K562 (cell line): ENCODE results near the gene PRODH. TPM values are rescaled to one million over a fixed set of nuclear protein-coding genes. Genes with fewer than 3 reads are reported as not detected.

ENCODE experiments used
- ATAC-seq: fragments of 200-7000 bp; cut with Tn5 transposase; 3 replicates; pipeline ENCODE4 v1.9.1; 2020; ENCODE audit warnings: moderate library complexity
- BruUV-seq: library from RNA; stranded (reverse); fragments of 400-500 nt; replicated peaks from 2 replicates; lab custom pipeline; 2021; lab: Mats Ljungman, UMichigan
- CTCF ChIA-PET: fragments of 300-600 bp; formaldehyde crosslinking; extraction: SDS; loops from one replicate; lab custom pipeline; 2021; ENCODE audit warnings: low intra/inter-chr PET ratio; lab: Yijun Ruan, JAX
- POLR2A ChIA-PET: fragments of 300-600, 350-650 bp; sonication (Branson Sonifier 250); formaldehyde crosslinking; extraction: SDS; loops from one replicate; lab custom pipeline; 2021; ENCODE audit warnings: antibody characterized with exemption, inconsistent platforms; lab: Yijun Ruan, JAX
- DNase-seq, 4 experiments: peaks; one replicate each; pipeline versions ENCODE4 v3.0.0 to v3.0.0-alpha.2; 2011 to 2018; ENCODE audit warnings: low spot score in 3 of 4, mixed read lengths in 3 of 4; ENCODE audit errors: extremely low read depth in 1 of 4
- FAIRE-seq: peaks from 2 replicates; lab custom pipeline; 2011; peaks lifted over from hg19 to GRCh38; lab: Jason Lieb, UNC
- H2AFZ ChIP-seq: 2 replicates; pipeline ENCODE4 v1.6.0; 2011; ENCODE audit warnings: low read depth, low read length, control low read depth, inconsistent platforms
- H3K27ac ChIP-seq: fragments of 200-600 bp; 3 replicates; pipeline ENCODE4 v1.8.0; 2011; ENCODE audit warnings: low read depth, mild to moderate bottlenecking, control low read depth, inconsistent platforms, low read length, moderate library complexity, mixed read lengths; ENCODE audit errors: extremely low read depth
- H3K27me3 ChIP-seq, 2 experiments: fragments of 300-600 bp in 1 of 2; 2 replicates in 1 of 2; 3 replicates in 1 of 2; pipeline versions ENCODE4 v1.6.0 to v1.8.0; 2011; ENCODE audit warnings: inconsistent platforms in 2 of 2, low read length in 2 of 2, mild to moderate bottlenecking in 1 of 2, mixed read lengths in 1 of 2, moderate library complexity in 1 of 2; ENCODE audit not compliant: control insufficient read depth in 2 of 2, insufficient read depth in 2 of 2
- H3K36me3 ChIP-seq: fragments of 300-600 bp; 3 replicates; pipeline ENCODE4 v1.8.0; 2011; ENCODE audit warnings: mild to moderate bottlenecking, low read length, inconsistent platforms; ENCODE audit not compliant: control insufficient read depth, insufficient read depth
- H3K4me1 ChIP-seq, 2 experiments: fragments of 200-600 bp in 1 of 2; replicated peaks in 1 of 2; 2 replicates in 1 of 2; 3 replicates in 1 of 2; pipeline versions ENCODE4 v1.5.1 to v1.8.0; 2011; ENCODE audit warnings: inconsistent platforms in 2 of 2, low read length in 2 of 2, mild to moderate bottlenecking in 1 of 2, mixed read lengths in 1 of 2, moderate library complexity in 1 of 2; ENCODE audit not compliant: control insufficient read depth in 2 of 2, insufficient read depth in 2 of 2
- H3K4me2 ChIP-seq: 2 replicates; pipeline ENCODE4 v1.6.1; 2011; ENCODE audit warnings: low read length, control low read depth, inconsistent platforms, mixed read lengths; ENCODE audit not compliant: insufficient read depth
- H3K4me3 ChIP-seq: fragments of 200-600 bp; sonication (generic), shearing (Covaris generic); 2 replicates; pipeline ENCODE4 v1.5.1; 2016; ENCODE audit warnings: control low read depth, inconsistent platforms
- H3K79me2 ChIP-seq: fragments of 200-600 bp; 3 replicates; pipeline ENCODE4 v1.8.0; 2011; ENCODE audit warnings: low read length, inconsistent platforms; ENCODE audit not compliant: control insufficient read depth, insufficient read depth
- H3K9ac ChIP-seq, 2 experiments: 2 replicates each; pipeline versions ENCODE4 v1.6.0 to v1.6.1; 2011; ENCODE audit warnings: low read depth in 2 of 2, low read length in 2 of 2, control low read depth in 1 of 2, inconsistent platforms in 1 of 2, mild to moderate bottlenecking in 1 of 2, mixed read lengths in 1 of 2; ENCODE audit not compliant: insufficient read depth in 1 of 2
- H3K9me1 ChIP-seq: one replicate; pipeline ENCODE4 v1.6.0; 2011; ENCODE audit warnings: inconsistent platforms, mild to moderate bottlenecking, low read length, moderate library complexity; ENCODE audit not compliant: control insufficient read depth, insufficient read depth
- H3K9me3 ChIP-seq: replicated peaks from 2 replicates; pipeline ENCODE4 v1.5.1; 2011; ENCODE audit warnings: low read depth, low read length, inconsistent platforms; ENCODE audit not compliant: control insufficient read depth, insufficient read depth
- H4K20me1 ChIP-seq: replicated peaks from 2 replicates; pipeline ENCODE4 v1.6.1; 2011; ENCODE audit warnings: low read length, inconsistent platforms, mixed read lengths; ENCODE audit not compliant: control insufficient read depth, insufficient read depth
- ETS1 ChIP-seq: conservative IDR thresholded peaks from 2 replicates; pipeline ENCODE4 v1.6.1; 2011; ENCODE audit warnings: low read depth, mild to moderate bottlenecking, low read length; ENCODE audit not compliant: control insufficient read depth
- USF1 ChIP-seq: sonication (generic); formaldehyde crosslinking; IDR thresholded peaks from 2 replicates; pipeline ENCODE4 v1.9.0; 2022; ENCODE audit warnings: mild to moderate bottlenecking, missing genetic modification reagents
- WGBS: fragments of 100-300 bp; shearing (Covaris generic); methylation state at CpG from one replicate; pipeline ENCODE4 v1.1.6; 2016; ENCODE audit warnings: low coverage, mixed read lengths; ENCODE audit not compliant: insufficient coverage; ENCODE audit errors: missing lambda C conversion rate; 5-methylcytosine and 5-hydroxymethylcytosine counted together
- in situ Hi-C: fragments of 300-500 bp; cut with MboI; formaldehyde crosslinking; loops from 4 replicates; pipeline ENCODE4 v1.15.0; 2018; ENCODE audit warnings: inconsistent platforms, mixed read lengths
- intact Hi-C: fragments of 100-400 bp; cut with micrococcal nuclease; formaldehyde crosslinking; loops from 2 replicates; pipeline ENCODE4 v1.14.2; 2022
- polyA plus RNA-seq, 8 experiments: library from polyadenylated mRNA; depleted of rRNA in 4 of 8; stranded (reverse) in 5 of 8; unstranded in 3 of 8; fragments of >200 nt; fragmentation: Nextera tagmentation in 2 of 8; fragmentation: Illumina TruSeq in 1 of 8; extraction: Ambion mirVana in 2 of 8; extraction: Trizol in 1 of 8; gene quantifications; 2 replicates each; pipeline versions ENCODE4 v1.2.1 to v1.2.3, GENCODE V29; 2011 to 2014; ENCODE audit warnings: inconsistent platforms in 1 of 8, missing spikeins in 1 of 8
- total RNA-seq, 7 experiments: library from RNA; depleted of rRNA in 6 of 7; stranded (reverse); fragments of >200 nt in 6 of 7; fragmentation: Illumina TruSeq in 2 of 7; extraction: Trizol in 2 of 7; gene quantifications; 2 replicates each; pipeline versions ENCODE4 v1.2.1 to v1.2.3, GENCODE V29; 2011 to 2021; ENCODE audit warnings: low replicate concordance in 1 of 7

PRODH gene
- total and polyA plus RNA-seq, 9 of the 15 experiments (the other 6 are each of a cell fraction or from before 2014, with no cell fraction given) = 0.07 to 0.11 TPM; not detected in 7

GRCh38 chr22:18954990-18955571 is 19.0 kb upstream of the PRODH start:
- Histone ChIP-seq H3K4me2 (no peak overlapping the region), H3K4me1 (peaks cover 0 to 9% of the 10 kb centered on the region in 2 experiments; a peak in 2 of 5 replicates), H3K4me3 (no peak overlapping the region), H3K9me1 (peaks cover 3% of the 10 kb centered on the region), H4K20me1 (peaks cover 12% of the 10 kb centered on the region), H3K36me3 (no peaks in the 10 kb centered on the region), H3K27me3 (peaks cover 14 to 45% of the 10 kb centered on the region in 2 experiments; a peak in 4 of 5 replicates), H3K9me3 (no peaks in the 10 kb centered on the region), H2AFZ (no peak overlapping the region), H3K9ac (no peak overlapping the region), H3K79me2 (no peaks in the 10 kb centered on the region), H3K27ac (no peak overlapping the region)
- 9% methylated on average over 15 of the region's 15 CpGs for WGBS
- ATAC-seq (no peak), FAIRE-seq (no peak), DNase-seq (no peak)
- TF ChIP-seq ETS1 = no peak
- no peak for TF ChIP-seq USF1 (CRISPR knock-in tag)
- BruUV-seq = no TSS peak
- POLR2A ChIA-PET = no interaction called here
- in situ Hi-C loops = loop anchor here (5.0 kb wide), 1 partner anchor 1332 kb away; no protein-coding TSS in a partner anchor
- CTCF ChIA-PET = interaction anchor here (1.9 to 2.1 kb wide), 2 partner anchors 130 to 675 kb away, joined by 4 to 6 read pairs; no protein-coding TSS in a partner anchor
- intact Hi-C loops = no loop called here
